H1 (cell line): ENCODE data around the gene HLF.

Experiments
- CREB1 ChIP-seq: IDR thresholded peaks from 2 replicates; pipeline ENCODE4 v1.6.1; 2012; ENCODE audit warnings: inconsistent platforms
- GABPA ChIP-seq: IDR thresholded peaks from 2 replicates; pipeline ENCODE4 v1.6.1; 2011; ENCODE audit warnings: mild to moderate bottlenecking, low read length, moderate library complexity, borderline replicate concordance; ENCODE audit not compliant: insufficient read depth
- JUND ChIP-seq: IDR thresholded peaks from 2 replicates; pipeline ENCODE4 v1.6.1; 2011; ENCODE audit warnings: mild to moderate bottlenecking, improper control_type of control experiment, low read length
- POLR2A ChIP-seq, 2 experiments: IDR thresholded peaks; 1 replicate in 1 of 2; 2 replicates in 1 of 2; pipeline ENCODE4 v1.6.1; 2011; ENCODE audit warnings: low read depth in 2 of 2, low read length in 2 of 2, mild to moderate bottlenecking in 2 of 2; ENCODE audit errors: control extremely low read depth in 1 of 2
- TF ChIP-seq, protein P1 (sequence below), 3 experiments: IDR thresholded peaks; 1 replicate in 2 of 3; 2 replicates in 1 of 3; pipeline versions ENCODE4 v1.5.1 to v1.6.1; 2011; ENCODE audit warnings: low read length in 3 of 3, mild to moderate bottlenecking in 3 of 3, inconsistent platforms in 2 of 3, low read depth in 1 of 3, moderate library complexity in 1 of 3; ENCODE audit not compliant: insufficient read depth in 1 of 3; ENCODE audit errors: control extremely low read depth in 1 of 3

DNA sequence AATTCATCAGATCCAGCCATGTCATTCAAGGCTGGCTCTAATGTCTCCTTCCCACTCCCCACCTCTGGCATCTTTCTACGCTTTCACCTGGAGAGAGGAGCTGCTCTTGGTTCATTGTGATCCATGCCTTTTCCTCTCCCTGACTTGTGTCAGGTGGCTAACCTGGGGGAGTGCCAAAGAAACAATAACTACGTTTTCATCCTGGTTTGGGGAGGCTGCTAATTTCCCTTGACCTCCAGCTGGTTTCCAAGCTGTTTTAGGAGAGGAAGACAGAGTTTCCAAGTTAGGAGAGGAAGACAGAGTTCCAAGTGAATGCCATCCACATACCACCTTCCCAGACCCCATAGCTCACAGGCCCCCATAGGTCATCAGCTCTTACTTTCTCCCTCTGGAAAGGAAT lies 40.0 kb upstream of the HLF start:
- TF ChIP-seq, protein P1, sequence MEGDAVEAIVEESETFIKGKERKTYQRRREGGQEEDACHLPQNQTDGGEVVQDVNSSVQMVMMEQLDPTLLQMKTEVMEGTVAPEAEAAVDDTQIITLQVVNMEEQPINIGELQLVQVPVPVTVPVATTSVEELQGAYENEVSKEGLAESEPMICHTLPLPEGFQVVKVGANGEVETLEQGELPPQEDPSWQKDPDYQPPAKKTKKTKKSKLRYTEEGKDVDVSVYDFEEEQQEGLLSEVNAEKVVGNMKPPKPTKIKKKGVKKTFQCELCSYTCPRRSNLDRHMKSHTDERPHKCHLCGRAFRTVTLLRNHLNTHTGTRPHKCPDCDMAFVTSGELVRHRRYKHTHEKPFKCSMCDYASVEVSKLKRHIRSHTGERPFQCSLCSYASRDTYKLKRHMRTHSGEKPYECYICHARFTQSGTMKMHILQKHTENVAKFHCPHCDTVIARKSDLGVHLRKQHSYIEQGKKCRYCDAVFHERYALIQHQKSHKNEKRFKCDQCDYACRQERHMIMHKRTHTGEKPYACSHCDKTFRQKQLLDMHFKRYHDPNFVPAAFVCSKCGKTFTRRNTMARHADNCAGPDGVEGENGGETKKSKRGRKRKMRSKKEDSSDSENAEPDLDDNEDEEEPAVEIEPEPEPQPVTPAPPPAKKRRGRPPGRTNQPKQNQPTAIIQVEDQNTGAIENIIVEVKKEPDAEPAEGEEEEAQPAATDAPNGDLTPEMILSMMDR (IDR thresholded peaks at IDR 0.05; ENCODE audit: control extremely low read depth in 1 of 3, insufficient read depth in 1 of 3, low read depth in 1 of 3, low read length in 3 of 3) = no peak
- TF ChIP-seq JUND (no peak), GABPA (no peak), POLR2A (IDR thresholded peaks at IDR 0.05; ENCODE audit: control extremely low read depth in 1 of 2, low read depth in 2 of 2, low read length in 2 of 2) (no peak), CREB1 (no peak)
